HepG2 (cell line): ENCODE data around the gene GRK4. TPM values are rescaled to one million over a fixed set of nuclear protein-coding genes. Genes with fewer than 3 reads are reported as not detected.

Experiments
- CBFB ChIP-seq: sonication (generic); formaldehyde crosslinking; IDR thresholded peaks from 2 replicates; pipeline ENCODE4 v1.4.0; 2020; ENCODE audit warnings: missing genetic modification reagents
- DR1 ChIP-seq: sonication (generic); formaldehyde crosslinking; IDR thresholded peaks from 2 replicates; pipeline ENCODE4 v1.8.0; 2021; ENCODE audit warnings: mild to moderate bottlenecking, missing genetic modification reagents, inconsistent platforms
- ISL2 ChIP-seq: sonication (generic); formaldehyde crosslinking; IDR thresholded peaks from 2 replicates; pipeline ENCODE4 v1.5.0; 2020; ENCODE audit warnings: missing genetic modification reagents
- KAT8 ChIP-seq: IDR thresholded peaks from 2 replicates; pipeline ENCODE4 v1.6.1; 2016; ENCODE audit warnings: missing genetic modification reagents, missing compliant biosample characterization
- PHF21A ChIP-seq: sonication (generic); formaldehyde crosslinking; IDR thresholded peaks from 2 replicates; pipeline ENCODE4 v1.5.0; 2020; ENCODE audit warnings: mild to moderate bottlenecking, missing genetic modification reagents
- PITX1 ChIP-seq: sonication (generic); formaldehyde crosslinking; IDR thresholded peaks from 2 replicates; pipeline ENCODE4 v1.5.1; 2020; ENCODE audit warnings: mild to moderate bottlenecking, missing genetic modification reagents
- SAP130 ChIP-seq: IDR thresholded peaks from 2 replicates; pipeline ENCODE4 v1.6.1; 2016; ENCODE audit warnings: low read depth
- SKI ChIP-seq: fragments of 450-650 bp; IDR thresholded peaks from one replicate; pipeline ENCODE4 v1.6.1; 2018; ENCODE audit warnings: mild to moderate bottlenecking; ENCODE audit not compliant: partially characterized antibody
- STAT5B ChIP-seq: sonication (generic); formaldehyde crosslinking; IDR thresholded peaks from 2 replicates; pipeline ENCODE4 v1.4.0; 2020; ENCODE audit warnings: missing genetic modification reagents
- U2AF1 ChIP-seq: fragments of 200-400 bp; formaldehyde crosslinking; optimal IDR thresholded peaks from 2 replicates; pipeline ENCODE3; 2017; ENCODE audit warnings: mild to moderate bottlenecking, low read depth, low read length
- ZFP1 ChIP-seq: IDR thresholded peaks from 2 replicates; pipeline ENCODE4 v1.6.1; 2016
- ZFY ChIP-seq: sonication (generic); formaldehyde crosslinking; IDR thresholded peaks from 2 replicates; pipeline ENCODE4 v1.4.0; 2020; ENCODE audit warnings: missing genetic modification reagents
- ZKSCAN1 ChIP-seq: fragments of 150-350 bp; IDR thresholded peaks from 2 replicates; pipeline ENCODE4 v1.6.1; 2014; ENCODE audit warnings: low read length
- ZNF224 ChIP-seq: sonication (generic); formaldehyde crosslinking; IDR thresholded peaks from 2 replicates; pipeline ENCODE4 v1.5.0; 2020; ENCODE audit warnings: mild to moderate bottlenecking, missing genetic modification reagents
- ZNF232 ChIP-seq: sonication (generic); formaldehyde crosslinking; IDR thresholded peaks from 2 replicates; pipeline ENCODE4 v1.4.0; 2020; ENCODE audit warnings: missing genetic modification reagents, borderline replicate concordance
- ZNF256 ChIP-seq: sonication (generic); formaldehyde crosslinking; conservative IDR thresholded peaks from 2 replicates; pipeline ENCODE4 v1.4.0; 2020; ENCODE audit warnings: missing genetic modification reagents
- ZNF274 ChIP-seq: sonication (generic); formaldehyde crosslinking; IDR thresholded peaks from 2 replicates; pipeline ENCODE4 v1.5.1; 2020; ENCODE audit warnings: mild to moderate bottlenecking, missing genetic modification reagents
- ZNF451 ChIP-seq: sonication (generic); formaldehyde crosslinking; IDR thresholded peaks from 2 replicates; pipeline ENCODE4 v1.5.0; 2020; ENCODE audit warnings: mild to moderate bottlenecking, missing genetic modification reagents
- ZNF549 ChIP-seq: sonication (generic); formaldehyde crosslinking; IDR thresholded peaks from 2 replicates; pipeline ENCODE4 v1.5.0; 2020; ENCODE audit warnings: missing genetic modification reagents
- ZNF780A ChIP-seq: sonication (generic); formaldehyde crosslinking; IDR thresholded peaks from 2 replicates; pipeline ENCODE4 v1.8.0; 2022; ENCODE audit warnings: mild to moderate bottlenecking, missing genetic modification reagents, moderate library complexity
- ZZZ3 ChIP-seq: sonication (generic); formaldehyde crosslinking; IDR thresholded peaks from 2 replicates; pipeline ENCODE4 v1.4.0; 2020; ENCODE audit warnings: missing genetic modification reagents, mild to moderate bottlenecking, borderline replicate concordance
- polyA plus RNA-seq, 8 experiments: library from polyadenylated mRNA; depleted of rRNA in 3 of 8; stranded (reverse) in 7 of 8; unstranded in 1 of 8; fragments of >200 nt; fragmentation: Illumina TruSeq in 4 of 8; extraction: Trizol in 4 of 8; gene quantifications; 2 replicates each; pipeline versions ENCODE4 v1.2.1 to v1.2.3, GENCODE V29; 2011 to 2016; ENCODE audit warnings: low read depth in 4 of 8, missing spikeins in 1 of 8, mixed read lengths in 1 of 8; ENCODE audit not compliant: insufficient read depth in 1 of 8
- total RNA-seq, 5 experiments: library from RNA; depleted of rRNA; stranded (reverse); fragments of >200 nt; fragmentation: Illumina TruSeq; extraction: Trizol; gene quantifications; 2 replicates each; pipeline ENCODE4 v1.2.3, GENCODE V29; 2016; ENCODE audit warnings: low read depth in 1 of 5
- TF ChIP-seq, protein P1 (sequence below): sonication (generic); formaldehyde crosslinking; IDR thresholded peaks from 2 replicates; pipeline ENCODE4 v1.5.1; 2020; ENCODE audit warnings: missing genetic modification reagents, mild to moderate bottlenecking, borderline replicate concordance
- TF ChIP-seq, protein P2 (sequence below): sonication (generic); formaldehyde crosslinking; IDR thresholded peaks from 2 replicates; pipeline ENCODE4 v1.4.0; 2020; ENCODE audit warnings: mild to moderate bottlenecking, missing genetic modification reagents
- TF ChIP-seq, protein P3 (sequence below): sonication (generic); formaldehyde crosslinking; IDR thresholded peaks from 2 replicates; pipeline ENCODE4 v1.8.0; 2022; ENCODE audit warnings: missing genetic modification reagents, mild to moderate bottlenecking, inconsistent platforms, borderline replicate concordance
- TF ChIP-seq, protein P4 (sequence below): sonication (generic); formaldehyde crosslinking; IDR thresholded peaks from 2 replicates; pipeline ENCODE4 v1.5.0; 2020; ENCODE audit warnings: missing genetic modification reagents, mild to moderate bottlenecking, borderline replicate concordance
- TF ChIP-seq, protein P5 (sequence below): IDR thresholded peaks from 2 replicates; pipeline ENCODE4 v1.6.1; 2012; ENCODE audit warnings: inconsistent platforms
- TF ChIP-seq, protein P6 (sequence below): sonication (generic); formaldehyde crosslinking; IDR thresholded peaks from 2 replicates; pipeline ENCODE4 v1.8.1; 2023; ENCODE audit warnings: mild to moderate bottlenecking, missing genetic modification reagents

Gene GRK4
- total and polyA plus RNA-seq, 2 of the 13 experiments (the other 11 are each of a cell fraction or from before 2014, with no cell fraction given) = 1.8 to 2.0 TPM

DNA sequence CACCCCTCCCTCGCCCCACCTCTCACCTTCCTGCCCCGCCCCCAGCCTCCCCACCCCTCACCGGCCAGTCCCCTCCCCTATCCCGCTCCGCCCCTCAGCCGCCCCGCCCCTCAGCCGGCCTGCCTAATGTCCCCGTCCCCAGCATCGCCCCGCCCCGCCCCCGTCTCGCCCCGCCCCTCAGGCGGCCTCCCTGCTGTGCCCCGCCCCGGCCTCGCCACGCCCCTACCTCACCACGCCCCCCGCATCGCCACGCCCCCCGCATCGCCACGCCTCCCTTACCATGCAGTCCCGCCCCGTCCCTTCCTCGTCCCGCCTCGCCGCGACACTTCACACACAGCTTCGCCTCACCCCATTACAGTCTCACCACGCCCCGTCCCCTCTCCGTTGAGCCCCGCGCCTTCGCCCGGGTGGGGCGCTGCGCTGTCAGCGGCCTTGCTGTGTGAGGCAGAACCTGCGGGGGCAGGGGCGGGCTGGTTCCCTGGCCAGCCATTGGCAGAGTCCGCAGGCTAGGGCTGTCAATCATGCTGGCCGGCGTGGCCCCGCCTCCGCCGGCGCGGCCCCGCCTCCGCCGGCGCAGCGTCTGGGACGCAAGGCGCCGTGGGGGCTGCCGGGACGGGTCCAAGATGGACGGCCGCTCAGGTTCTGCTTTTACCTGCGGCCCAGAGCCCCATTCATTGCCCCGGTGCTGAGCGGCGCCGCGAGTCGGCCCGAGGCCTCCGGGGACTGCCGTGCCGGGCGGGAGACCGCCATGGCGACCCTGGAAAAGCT, 110.9 kb downstream of the GRK4 start, which contains the start of the genes HTT and HTT-AS (continued):
- TF ChIP-seq KAT8 (peak; percentile 38; the same call in 1 of the 2 replicates), CBFB (CRISPR knock-in tag) (no peak), SAP130 (CRISPR knock-in tag) (peak; percentile 55), ZNF451 (no peak; the same call in 1 of the 2 replicates), ZNF256 (no peak), ZNF780A (no peak), ZNF549 (no peak), PHF21A (CRISPR knock-in tag) (no peak), ZNF274 (CRISPR knock-in tag) (no peak), STAT5B (CRISPR knock-in tag) (no peak), ZFY (peak; percentile 74), PITX1 (CRISPR knock-in tag) (no peak), U2AF1 (no peak), DR1 (CRISPR knock-in tag) (no peak), ZNF232 (CRISPR knock-in tag) (no peak), ZNF224 (no peak), ISL2 (CRISPR knock-in tag) (no peak), SKI (peak; percentile 81), ZFP1 (CRISPR knock-in tag) (no peak), ZZZ3 (CRISPR knock-in tag) (no peak), ZKSCAN1 (no peak)
- TF ChIP-seq, protein P1, sequence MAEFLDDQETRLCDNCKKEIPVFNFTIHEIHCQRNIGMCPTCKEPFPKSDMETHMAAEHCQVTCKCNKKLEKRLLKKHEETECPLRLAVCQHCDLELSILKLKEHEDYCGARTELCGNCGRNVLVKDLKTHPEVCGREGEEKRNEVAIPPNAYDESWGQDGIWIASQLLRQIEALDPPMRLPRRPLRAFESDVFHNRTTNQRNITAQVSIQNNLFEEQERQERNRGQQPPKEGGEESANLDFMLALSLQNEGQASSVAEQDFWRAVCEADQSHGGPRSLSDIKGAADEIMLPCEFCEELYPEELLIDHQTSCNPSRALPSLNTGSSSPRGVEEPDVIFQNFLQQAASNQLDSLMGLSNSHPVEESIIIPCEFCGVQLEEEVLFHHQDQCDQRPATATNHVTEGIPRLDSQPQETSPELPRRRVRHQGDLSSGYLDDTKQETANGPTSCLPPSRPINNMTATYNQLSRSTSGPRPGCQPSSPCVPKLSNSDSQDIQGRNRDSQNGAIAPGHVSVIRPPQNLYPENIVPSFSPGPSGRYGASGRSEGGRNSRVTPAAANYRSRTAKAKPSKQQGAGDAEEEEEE = no peak
- TF ChIP-seq, protein P2, sequence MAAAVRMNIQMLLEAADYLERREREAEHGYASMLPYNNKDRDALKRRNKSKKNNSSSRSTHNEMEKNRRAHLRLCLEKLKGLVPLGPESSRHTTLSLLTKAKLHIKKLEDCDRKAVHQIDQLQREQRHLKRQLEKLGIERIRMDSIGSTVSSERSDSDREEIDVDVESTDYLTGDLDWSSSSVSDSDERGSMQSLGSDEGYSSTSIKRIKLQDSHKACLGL (CRISPR knock-in tag) = no peak
- TF ChIP-seq, protein P3, sequence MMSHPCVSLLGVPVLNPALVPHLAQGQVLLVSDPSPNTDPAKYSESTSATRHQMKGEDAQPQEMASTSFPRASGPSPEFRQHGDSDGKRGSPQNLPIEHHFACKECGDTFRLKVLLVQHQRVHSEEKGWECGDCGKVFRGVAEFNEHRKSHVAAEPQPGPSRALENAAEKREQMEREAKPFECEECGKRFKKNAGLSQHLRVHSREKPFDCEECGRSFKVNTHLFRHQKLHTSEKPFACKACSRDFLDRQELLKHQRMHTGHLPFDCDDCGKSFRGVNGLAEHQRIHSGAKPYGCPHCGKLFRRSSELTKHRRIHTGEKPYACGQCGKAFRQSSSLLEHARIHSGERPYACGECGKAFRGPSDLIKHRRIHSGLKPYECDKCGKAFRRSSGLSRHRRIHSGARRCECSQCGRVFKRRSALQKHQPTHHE (CRISPR knock-in tag) = no peak
- TF ChIP-seq, protein P4, sequence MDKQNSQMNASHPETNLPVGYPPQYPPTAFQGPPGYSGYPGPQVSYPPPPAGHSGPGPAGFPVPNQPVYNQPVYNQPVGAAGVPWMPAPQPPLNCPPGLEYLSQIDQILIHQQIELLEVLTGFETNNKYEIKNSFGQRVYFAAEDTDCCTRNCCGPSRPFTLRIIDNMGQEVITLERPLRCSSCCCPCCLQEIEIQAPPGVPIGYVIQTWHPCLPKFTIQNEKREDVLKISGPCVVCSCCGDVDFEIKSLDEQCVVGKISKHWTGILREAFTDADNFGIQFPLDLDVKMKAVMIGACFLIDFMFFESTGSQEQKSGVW = no peak
- TF ChIP-seq, protein P5, sequence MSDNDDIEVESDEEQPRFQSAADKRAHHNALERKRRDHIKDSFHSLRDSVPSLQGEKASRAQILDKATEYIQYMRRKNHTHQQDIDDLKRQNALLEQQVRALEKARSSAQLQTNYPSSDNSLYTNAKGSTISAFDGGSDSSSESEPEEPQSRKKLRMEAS = peak; percentile 6; the same call in 1 of the 2 replicates
- TF ChIP-seq, protein P6, sequence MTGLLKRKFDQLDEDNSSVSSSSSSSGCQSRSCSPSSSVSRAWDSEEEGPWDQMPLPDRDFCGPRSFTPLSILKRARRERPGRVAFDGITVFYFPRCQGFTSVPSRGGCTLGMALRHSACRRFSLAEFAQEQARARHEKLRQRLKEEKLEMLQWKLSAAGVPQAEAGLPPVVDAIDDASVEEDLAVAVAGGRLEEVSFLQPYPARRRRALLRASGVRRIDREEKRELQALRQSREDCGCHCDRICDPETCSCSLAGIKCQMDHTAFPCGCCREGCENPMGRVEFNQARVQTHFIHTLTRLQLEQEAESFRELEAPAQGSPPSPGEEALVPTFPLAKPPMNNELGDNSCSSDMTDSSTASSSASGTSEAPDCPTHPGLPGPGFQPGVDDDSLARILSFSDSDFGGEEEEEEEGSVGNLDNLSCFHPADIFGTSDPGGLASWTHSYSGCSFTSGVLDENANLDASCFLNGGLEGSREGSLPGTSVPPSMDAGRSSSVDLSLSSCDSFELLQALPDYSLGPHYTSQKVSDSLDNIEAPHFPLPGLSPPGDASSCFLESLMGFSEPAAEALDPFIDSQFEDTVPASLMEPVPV (CRISPR knock-in tag) = no peak
